Ramos (cell line): Measurements from ENCODE around the gene VWA5B2.
"Not testable (repeated sequence)": the region's sequence is repeated elsewhere in the genome, so short reads cannot be mapped to it uniquely, and the experiment has no call there.

Source experiments
- in situ Hi-C: fragments of 300-500 bp; cut with MboI; formaldehyde crosslinking; loops from one replicate; pipeline ENCODE4 v1.14.3; 2022; ENCODE audit warnings: low sequenced_read_pairs; ENCODE audit not compliant: unreplicated experiment

VWA5B2 gene

DNA sequence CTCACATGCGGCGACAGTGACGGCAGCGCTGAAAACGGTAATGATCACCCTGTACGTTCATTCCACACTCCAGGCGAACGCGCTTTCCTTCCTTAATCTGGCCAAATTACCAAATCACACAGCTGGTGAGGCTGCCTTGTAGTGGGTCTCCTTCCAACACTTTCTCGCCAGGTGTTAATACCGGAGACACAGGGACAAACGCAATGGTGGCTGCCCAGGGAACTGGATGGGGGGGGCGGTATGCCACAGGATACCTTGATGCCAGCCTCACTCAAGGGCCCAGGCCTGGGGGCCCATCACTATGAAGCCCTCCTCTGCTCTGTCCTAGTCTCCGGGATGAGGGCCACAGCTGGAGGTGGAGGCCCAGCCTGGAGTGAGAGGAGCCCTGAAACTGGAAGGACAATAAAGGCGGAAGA is 33.4 kb downstream of the VWA5B2 start:
- in situ Hi-C loops: no loop called here

- in situ Hi-C loops: not testable (repeated sequence)
Measured at GRCh38 chr3:184267249-184267648, 37.9 kb downstream of the VWA5B2 start.

DNA sequence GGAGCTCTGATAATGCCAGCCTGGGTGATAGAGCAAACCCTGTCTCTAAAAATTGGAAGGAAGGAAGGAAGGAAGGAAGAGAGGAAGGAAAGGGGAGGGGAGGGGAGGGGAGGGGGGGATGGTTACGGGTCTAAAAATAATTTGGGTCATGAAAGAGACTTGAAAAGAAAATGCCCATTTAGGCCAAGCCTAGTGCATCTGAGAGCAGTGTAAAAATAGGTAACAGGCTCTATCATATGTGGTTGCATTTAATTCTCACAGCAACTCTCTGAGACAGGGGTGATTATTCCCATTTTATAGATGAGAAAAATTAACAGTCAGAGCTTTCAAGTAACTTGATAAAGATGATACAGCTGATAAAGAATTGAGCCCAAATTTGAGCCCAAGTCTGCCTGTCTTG is 42.9 kb downstream of the VWA5B2 start:
- in situ Hi-C loops: no loop called here

GRCh38 chr3:184275381-184275701 is 46.0 kb downstream of the VWA5B2 start:
- in situ Hi-C loops: loop anchor here (25.0 kb wide), 1 partner anchor 838 kb away; the partner anchor contains the start of gene MCF2L2

- in situ Hi-C loops: loop anchor here (25.0 kb wide), 1 partner anchor 839 kb away; the partner anchor contains the start of gene MCF2L2
Measured at GRCh38 chr3:184275961-184276910, 46.9 kb downstream of the VWA5B2 start, which contains the start of gene ECE2. ECE2 (plus strand) TSS chr3:184276022; CDS start chr3:184276154, 132 bp downstream.

GRCh38 chr3:184277366-184277765 is 48.0 kb downstream of the VWA5B2 start:
- in situ Hi-C loops: loop anchor here (25.0 kb wide), 1 partner anchor 840 kb away; the partner anchor contains the start of gene MCF2L2

DNA sequence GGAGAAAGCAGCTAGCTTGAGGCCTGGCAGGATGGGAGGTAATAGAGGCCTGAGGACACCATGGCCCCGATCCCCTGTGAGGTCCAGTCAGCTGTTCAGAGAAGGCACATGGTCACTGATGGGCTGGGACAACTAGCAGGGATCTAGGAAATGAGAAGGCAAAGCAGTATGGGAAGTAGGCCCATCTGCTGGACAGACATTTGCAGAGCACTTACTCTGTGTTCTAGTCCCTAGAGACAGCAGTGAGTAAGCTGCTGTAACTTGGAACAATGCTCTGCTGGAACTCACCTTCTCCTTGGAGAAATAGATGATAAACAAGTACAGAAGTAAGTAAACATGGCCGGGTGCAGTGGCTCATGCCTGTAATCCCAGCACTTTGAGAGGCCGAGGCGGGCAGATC is 53.6 kb downstream of the VWA5B2 start:
- in situ Hi-C loops: loop anchor here (5.0 to 25.0 kb wide), 3 partner anchors 56 to 846 kb away; partner anchors contain the start of genes MCF2L2 and VWA5B2

DNA sequence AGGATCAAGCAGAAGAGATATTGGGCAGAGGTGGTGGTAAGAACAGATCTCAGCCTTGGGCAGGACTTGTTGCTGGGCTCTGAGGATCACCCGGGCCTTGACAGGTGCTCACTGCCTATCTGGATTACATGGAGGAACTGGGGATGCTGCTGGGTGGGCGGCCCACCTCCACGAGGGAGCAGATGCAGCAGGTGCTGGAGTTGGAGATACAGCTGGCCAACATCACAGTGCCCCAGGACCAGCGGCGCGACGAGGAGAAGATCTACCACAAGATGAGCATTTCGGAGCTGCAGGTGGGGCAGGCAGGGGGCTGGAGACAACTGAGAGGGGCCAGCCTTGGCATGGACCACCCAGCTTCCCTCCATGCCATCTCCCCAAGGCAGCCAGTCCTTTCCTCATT is 54.3 kb downstream of the VWA5B2 start:
- in situ Hi-C loops: loop anchor here (5.0 to 25.0 kb wide), 3 partner anchors 56 to 846 kb away; partner anchors contain the start of genes MCF2L2 and VWA5B2

DNA sequence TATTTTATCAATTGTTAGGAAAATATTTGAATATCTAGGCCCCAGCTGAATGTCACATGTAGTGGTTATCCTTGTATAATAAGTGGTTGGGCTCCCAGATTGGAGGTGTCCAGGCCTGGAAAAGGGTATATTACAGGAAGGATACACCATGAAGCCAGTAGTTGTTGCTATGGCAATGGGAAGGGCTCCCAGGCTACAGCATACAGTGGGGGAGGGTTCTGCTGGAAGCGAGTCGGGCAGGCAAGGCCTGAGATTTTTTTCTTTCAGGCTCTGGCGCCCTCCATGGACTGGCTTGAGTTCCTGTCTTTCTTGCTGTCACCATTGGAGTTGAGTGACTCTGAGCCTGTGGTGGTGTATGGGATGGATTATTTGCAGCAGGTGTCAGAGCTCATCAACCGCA is 55.3 kb downstream of the VWA5B2 start:
- in situ Hi-C loops: loop anchor here (5.0 to 25.0 kb wide), 3 partner anchors 57 to 847 kb away; partner anchors contain the start of genes MCF2L2 and VWA5B2

DNA sequence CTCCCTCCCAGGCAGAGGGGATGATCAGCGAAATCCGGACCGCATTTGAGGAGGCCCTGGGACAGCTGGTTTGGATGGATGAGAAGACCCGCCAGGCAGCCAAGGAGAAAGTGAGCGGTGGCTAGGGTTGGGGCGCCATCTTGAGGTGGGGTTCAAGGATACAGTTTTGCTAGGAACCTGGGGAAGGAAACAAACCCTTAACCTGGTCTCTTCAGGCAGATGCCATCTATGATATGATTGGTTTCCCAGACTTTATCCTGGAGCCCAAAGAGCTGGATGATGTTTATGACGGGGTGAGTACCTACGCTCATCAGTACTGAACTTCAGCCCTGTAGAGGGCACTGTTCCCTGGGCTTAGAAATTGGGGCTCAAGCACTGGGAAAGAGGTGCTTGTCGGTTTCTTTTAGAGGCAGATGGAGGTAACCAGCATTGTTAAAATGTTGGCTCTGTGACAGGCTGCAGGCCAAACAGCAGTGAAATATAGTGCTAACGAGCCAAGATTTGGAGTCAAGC is 60.1 kb downstream of the VWA5B2 start:
- in situ Hi-C loops: loop anchor here (25.0 kb wide), 1 partner anchor 852 kb away; the partner anchor contains the start of gene MCF2L2

DNA sequence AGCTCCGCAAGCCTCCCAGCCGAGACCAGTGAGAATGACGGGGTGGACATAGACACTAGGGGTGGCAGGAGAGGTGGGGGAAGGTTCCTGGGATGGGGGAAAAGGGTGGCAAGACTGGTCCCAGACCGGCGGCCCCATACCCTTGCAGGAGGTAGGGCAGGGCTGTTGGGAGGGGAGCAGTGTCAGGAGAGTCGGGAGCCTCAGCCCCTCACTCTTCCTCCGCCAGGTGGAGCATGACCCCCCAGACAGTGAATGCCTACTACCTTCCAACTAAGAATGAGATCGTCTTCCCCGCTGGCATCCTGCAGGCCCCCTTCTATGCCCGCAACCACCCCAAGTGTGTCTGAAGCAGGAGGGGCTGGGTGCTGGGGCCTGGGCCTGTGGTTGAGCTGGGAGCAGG is 60.9 kb downstream of the VWA5B2 start:
- in situ Hi-C loops: loop anchor here (25.0 kb wide), 1 partner anchor 853 kb away; the partner anchor contains the start of gene MCF2L2

GRCh38 chr3:184291044-184291737 is 61.8 kb downstream of the VWA5B2 start:
- in situ Hi-C loops: loop anchor here (25.0 kb wide), 1 partner anchor 854 kb away; the partner anchor contains the start of gene MCF2L2
